Measurements from ENCODE around the gene CYTH2.
"Not testable (repeated sequence)": the region's sequence is repeated elsewhere in the genome, so short reads cannot be mapped to it uniquely, and the experiment has no call there.

The CYTH2 gene

GRCh38 chr19:48513289-48514122, 44.3 kb downstream of the CYTH2 start:
- peak; percentile 86 to 89 for DNase-seq

GRCh38 chr19:48514123-48514458, 44.9 kb downstream of the CYTH2 start:
- no peak for DNase-seq

- no peak for DNase-seq
These were observed 47.4 kb downstream of the CYTH2 start for GRCh38 chr19:48516536-48516935.

GRCh38 chr19:48518207-48518606, 49.0 kb downstream of the CYTH2 start:
- no peak for DNase-seq

GRCh38 chr19:48519426-48519825, 50.3 kb downstream of the CYTH2 start:
- DNase-seq: not testable (repeated sequence)

- no peak for DNase-seq
These were observed 51.0 kb downstream of the CYTH2 start for GRCh38 chr19:48520134-48520533.

- no peak for DNase-seq
These were observed 55.1 kb downstream of the CYTH2 start for GRCh38 chr19:48524221-48524620.

- no peak for DNase-seq
These were observed 55.6 kb downstream of the CYTH2 start for GRCh38 chr19:48524732-48525131.

- no peak for DNase-seq
These were observed 60.0 kb downstream of the CYTH2 start for GRCh38 chr19:48529156-48529555.

GRCh38 chr19:48530066-48530720, 61.0 kb downstream of the CYTH2 start:
- DNase-seq: peak in 1 of 2 experiments; percentile 21

GRCh38 chr19:48530770-48531169, 61.6 kb downstream of the CYTH2 start:
- no peak for DNase-seq

Measured in NCI-H524 (cell line).